22Rv1 (cell line): Measurements from ENCODE around the gene ABLIM2.

Source experiments
- ZFX ChIP-seq: fragments of 450-650 bp; IDR thresholded peaks from 2 replicates; pipeline ENCODE4 v1.6.1; 2017; ENCODE audit warnings: antibody characterized with exemption, borderline replicate concordance
- TF ChIP-seq, protein P1 (sequence below): fragments of 450-650 bp; IDR thresholded peaks from 2 replicates; pipeline ENCODE4 v1.5.1; 2017; ENCODE audit warnings: mild to moderate bottlenecking

DNA sequence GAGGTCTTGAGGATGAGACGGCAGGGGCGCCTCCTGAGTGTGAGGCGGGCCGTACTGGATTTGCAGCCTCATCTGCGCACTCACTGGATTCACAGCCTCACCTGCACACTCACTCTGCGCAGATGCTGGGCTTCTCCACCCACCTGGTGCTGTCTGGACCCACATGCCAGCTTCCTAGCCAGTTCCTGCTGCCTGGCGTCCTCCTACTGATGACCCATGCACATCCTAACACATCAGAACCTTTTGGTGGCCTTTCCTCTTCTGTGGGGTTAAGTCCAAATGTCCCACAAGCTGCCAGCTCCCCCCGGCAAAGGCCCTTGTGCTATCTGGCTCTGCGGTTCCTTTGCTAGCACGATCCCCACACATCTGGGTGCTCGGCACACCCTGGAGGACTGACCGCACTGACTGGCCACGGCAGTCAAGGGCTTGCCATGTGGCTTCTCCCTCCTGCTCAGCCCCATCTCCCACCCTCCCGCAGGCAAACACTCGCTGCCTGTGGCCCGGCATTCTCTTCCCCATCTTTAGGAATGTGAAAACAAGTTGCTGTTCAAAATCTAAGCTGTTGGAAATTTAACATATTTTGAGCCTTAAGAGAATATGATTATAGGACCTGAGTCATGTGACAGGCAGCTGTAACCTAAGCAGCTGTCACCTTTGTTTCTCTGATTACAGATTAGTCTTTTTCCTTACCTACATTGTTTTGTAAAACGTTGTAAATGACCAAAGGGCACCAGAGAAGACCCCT lies 179.5 kb downstream of the ABLIM2 start:
- TF ChIP-seq, protein P1, sequence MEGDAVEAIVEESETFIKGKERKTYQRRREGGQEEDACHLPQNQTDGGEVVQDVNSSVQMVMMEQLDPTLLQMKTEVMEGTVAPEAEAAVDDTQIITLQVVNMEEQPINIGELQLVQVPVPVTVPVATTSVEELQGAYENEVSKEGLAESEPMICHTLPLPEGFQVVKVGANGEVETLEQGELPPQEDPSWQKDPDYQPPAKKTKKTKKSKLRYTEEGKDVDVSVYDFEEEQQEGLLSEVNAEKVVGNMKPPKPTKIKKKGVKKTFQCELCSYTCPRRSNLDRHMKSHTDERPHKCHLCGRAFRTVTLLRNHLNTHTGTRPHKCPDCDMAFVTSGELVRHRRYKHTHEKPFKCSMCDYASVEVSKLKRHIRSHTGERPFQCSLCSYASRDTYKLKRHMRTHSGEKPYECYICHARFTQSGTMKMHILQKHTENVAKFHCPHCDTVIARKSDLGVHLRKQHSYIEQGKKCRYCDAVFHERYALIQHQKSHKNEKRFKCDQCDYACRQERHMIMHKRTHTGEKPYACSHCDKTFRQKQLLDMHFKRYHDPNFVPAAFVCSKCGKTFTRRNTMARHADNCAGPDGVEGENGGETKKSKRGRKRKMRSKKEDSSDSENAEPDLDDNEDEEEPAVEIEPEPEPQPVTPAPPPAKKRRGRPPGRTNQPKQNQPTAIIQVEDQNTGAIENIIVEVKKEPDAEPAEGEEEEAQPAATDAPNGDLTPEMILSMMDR = no peak
- TF ChIP-seq ZFX = no peak
